ENCODE data around the gene PRPF8. TPM values are rescaled to one million over a fixed set of nuclear protein-coding genes. Genes with fewer than 3 reads are reported as not detected.

PRPF8 gene
- total and polyA plus RNA-seq, 2 of the 8 experiments (the other 6 are each of a cell fraction or from before 2014, with no cell fraction given) = 329 to 337 TPM

DNA sequence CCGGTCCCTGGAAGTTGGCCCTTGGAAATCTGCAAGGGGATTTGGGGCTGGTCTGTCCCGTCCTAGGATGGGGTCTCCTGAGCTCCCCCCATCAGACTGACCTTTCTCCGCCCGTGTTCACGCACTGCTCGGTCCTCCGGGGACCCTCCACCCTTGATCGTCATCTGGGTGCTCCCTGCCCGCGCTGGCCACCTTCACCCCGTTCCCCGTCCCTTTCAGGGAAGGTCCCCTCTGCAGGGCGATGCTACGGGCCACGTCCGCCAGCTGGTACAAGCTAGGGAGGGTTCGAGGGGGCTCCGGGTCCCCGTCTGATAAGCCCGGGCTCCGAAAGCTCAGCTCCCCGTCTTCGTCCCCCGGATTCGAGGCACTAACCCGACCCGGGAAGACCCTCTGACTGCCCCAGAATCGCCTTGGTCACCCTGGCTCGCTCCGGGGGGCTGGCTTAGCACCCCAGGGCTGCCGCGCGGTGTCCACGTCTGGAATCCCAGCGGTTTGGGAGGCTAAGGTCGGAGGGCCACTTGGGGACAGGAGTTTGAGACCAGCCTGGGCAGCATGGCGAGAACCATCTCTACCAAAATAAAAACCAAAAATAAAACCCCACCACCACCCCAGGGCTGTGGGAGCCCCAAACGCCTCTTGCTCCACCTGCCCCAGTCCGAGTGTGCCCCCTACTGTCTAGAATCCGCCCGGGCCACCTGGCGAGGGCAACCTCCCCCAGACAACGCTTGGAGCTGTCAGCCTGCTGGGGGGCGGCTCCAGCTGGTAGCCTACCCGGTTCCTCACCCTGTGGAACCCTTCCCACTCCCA is 55.0 kb downstream of the PRPF8 start (continued):
- TF ChIP-seq CHD7 (IDR thresholded peaks at IDR 0.05; ENCODE audit: insufficient replicate concordance, low read length) = no peak
- TF ChIP-seq, protein P1, sequence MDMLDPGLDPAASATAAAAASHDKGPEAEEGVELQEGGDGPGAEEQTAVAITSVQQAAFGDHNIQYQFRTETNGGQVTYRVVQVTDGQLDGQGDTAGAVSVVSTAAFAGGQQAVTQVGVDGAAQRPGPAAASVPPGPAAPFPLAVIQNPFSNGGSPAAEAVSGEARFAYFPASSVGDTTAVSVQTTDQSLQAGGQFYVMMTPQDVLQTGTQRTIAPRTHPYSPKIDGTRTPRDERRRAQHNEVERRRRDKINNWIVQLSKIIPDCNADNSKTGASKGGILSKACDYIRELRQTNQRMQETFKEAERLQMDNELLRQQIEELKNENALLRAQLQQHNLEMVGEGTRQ (IDR thresholded peaks at IDR 0.05; ENCODE audit: low read length) = no peak
- no peak for TF ChIP-seq CBX5 (IDR thresholded peaks at IDR 0.05; ENCODE audit: low read depth, low read length)
- TF ChIP-seq SIX5 (IDR thresholded peaks at IDR 0.05; ENCODE audit: low read depth, low read length) = no peak
- no peak for TF ChIP-seq NRF1 (IDR thresholded peaks at IDR 0.05; ENCODE audit: low read depth, low read length)
- TF ChIP-seq BRCA1 (IDR thresholded peaks at IDR 0.05; ENCODE audit: low read depth, low read length) = no peak
- no peak for TF ChIP-seq ATF3 (IDR thresholded peaks at IDR 0.05; ENCODE audit: insufficient read depth, low read depth, low read length)
